ENCODE data around the gene ADAM12. TPM values are rescaled to one million over a fixed set of nuclear protein-coding genes. Genes with fewer than 3 reads are reported as not detected.

Gene ADAM12
- total RNA-seq, 2 donors from 2014 or later: under 0.01 to 0.52 TPM

DNA sequence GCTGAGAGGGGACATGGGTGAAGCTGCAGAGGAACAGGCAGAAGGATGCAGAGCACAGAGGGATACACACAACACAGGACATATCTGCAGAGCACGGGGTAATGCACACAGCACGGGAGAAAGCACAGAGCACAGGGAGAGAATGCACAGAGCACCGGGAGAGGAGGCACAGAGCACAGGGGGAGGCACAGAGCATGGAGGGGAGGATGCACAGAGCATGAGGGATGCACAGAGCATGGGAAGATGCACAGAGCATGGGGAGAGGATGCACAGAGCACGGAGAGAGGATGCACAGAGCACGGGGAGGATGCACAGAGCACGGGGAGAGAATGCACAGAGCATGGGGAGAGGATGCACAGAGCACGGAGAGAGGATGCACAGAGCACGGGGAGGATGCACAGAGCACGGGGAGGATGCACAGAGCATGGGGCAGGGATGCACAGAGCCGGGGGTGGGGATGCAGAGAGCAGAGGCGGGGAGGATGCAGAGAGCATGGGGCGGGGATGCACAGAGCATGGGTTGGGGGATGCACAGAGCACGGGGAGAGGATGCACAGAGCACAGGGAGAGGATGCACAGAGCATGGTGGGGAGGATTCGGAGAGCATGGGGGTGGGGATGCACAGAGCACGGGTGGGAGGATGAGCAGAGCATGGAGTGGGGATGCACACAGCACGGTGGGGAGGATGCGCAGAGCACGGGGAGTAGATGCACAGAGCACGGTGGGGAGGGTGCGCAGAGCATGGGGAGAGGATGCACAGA, 230.0 kb downstream of the ADAM12 start:
- no peak for DNase-seq
- H3K4me1 ChIP-seq: no peaks in the 10 kb centered on the region
- 53% methylated on average over 19 to 20 of the region's 20 CpGs for WGBS, 2 donors
- no peak for ATAC-seq
- H3K9me3 ChIP-seq: no peaks in the 10 kb centered on the region
- H3K4me3 ChIP-seq: no peak overlapping the region
- TF ChIP-seq CTCF (IDR thresholded peaks at IDR 0.05): no peak
- no peak for TF ChIP-seq POLR2A (IDR thresholded peaks at IDR 0.05)
- no peak overlapping the region for H3K27ac ChIP-seq
- no peaks in the 10 kb centered on the region for H3K27me3 ChIP-seq
- intact Hi-C loops (cut with DNase I): no loop called here
- no peaks in the 10 kb centered on the region for H3K36me3 ChIP-seq (replicated peaks in 1 of 2; ENCODE audit: insufficient read depth in 1 of 2, low read depth in 2 of 2)

DNA sequence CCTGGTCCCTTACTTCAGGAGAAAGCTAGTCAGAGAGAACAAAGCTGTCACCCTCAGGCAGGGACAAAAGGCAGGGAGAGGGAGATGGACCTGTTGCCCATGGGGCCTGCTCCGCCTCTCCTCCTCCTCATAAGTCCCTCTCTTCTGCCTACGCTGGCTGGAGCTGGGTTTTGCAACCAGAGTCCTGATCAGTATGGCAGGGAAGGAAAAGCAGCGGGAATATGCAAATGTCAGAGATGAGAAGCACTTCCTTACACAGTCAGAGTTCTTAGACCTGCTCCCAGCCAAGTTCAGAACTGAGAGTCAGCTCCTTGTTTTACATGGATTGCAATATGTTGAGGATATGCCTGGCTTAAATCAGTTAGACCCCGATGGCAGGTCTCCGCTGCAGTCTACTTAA, 231.1 kb downstream of the ADAM12 start:
- no peaks in the 10 kb centered on the region for H3K36me3 ChIP-seq (replicated peaks in 1 of 2; ENCODE audit: insufficient read depth in 1 of 2, low read depth in 2 of 2)
- H3K9me3 ChIP-seq: no peaks in the 10 kb centered on the region
- no peak overlapping the region for H3K27ac ChIP-seq
- DNase-seq (no peak), ATAC-seq (no peak)
- H3K4me3 ChIP-seq: no peak overlapping the region
- H3K4me1 ChIP-seq: no peaks in the 10 kb centered on the region
- 64 to 67% methylated on average over 5 of the region's 5 CpGs for WGBS, 2 donors
- intact Hi-C loops (cut with DNase I): no loop called here
- TF ChIP-seq POLR2A (IDR thresholded peaks at IDR 0.05): no peak
- no peaks in the 10 kb centered on the region for H3K27me3 ChIP-seq

DNA sequence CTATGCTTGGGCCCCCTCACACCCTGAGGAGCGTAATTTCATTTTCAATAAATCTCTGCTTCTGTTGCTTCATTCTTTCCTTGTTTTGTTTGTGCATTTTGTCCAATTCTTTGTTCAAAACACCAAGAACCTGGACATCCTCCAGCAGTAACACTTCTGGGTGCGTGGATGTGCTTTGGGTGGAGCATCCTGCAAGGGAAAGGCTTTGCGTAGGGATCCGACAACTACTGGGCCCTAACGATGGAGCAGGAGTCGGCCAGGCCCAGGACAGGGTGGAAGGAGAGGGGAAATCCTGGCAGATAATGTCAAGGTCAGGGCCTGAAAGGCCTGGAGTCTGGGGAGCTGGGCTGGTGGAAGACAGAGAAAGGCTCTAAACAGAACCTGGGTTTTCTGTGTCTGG, 231.8 kb downstream of the ADAM12 start:
- 70 to 84% methylated on average over 6 of the region's 6 CpGs for WGBS, 2 donors
- Histone ChIP-seq H3K4me1 (no peaks in the 10 kb centered on the region), H3K27me3 (no peaks in the 10 kb centered on the region), H3K9me3 (no peaks in the 10 kb centered on the region), H3K4me3 (no peak overlapping the region), H3K27ac (no peak overlapping the region), H3K36me3 (replicated peaks in 1 of 2; ENCODE audit: insufficient read depth in 1 of 2, low read depth in 2 of 2) (no peaks in the 10 kb centered on the region)
- no peak for DNase-seq
- intact Hi-C loops (cut with DNase I): no loop called here
- TF ChIP-seq POLR2A (IDR thresholded peaks at IDR 0.05): no peak
- TF ChIP-seq CTCF (IDR thresholded peaks at IDR 0.05): no peak
- ATAC-seq: no peak

- no peaks in the 10 kb centered on the region for H3K4me1 ChIP-seq
- ATAC-seq (no peak), DNase-seq (no peak)
- TF ChIP-seq CTCF (IDR thresholded peaks at IDR 0.05) (no peak), POLR2A (IDR thresholded peaks at IDR 0.05) (no peak)
- no peaks in the 10 kb centered on the region for H3K36me3 ChIP-seq (replicated peaks in 1 of 2; ENCODE audit: insufficient read depth in 1 of 2, low read depth in 2 of 2)
- no peak overlapping the region for H3K4me3 ChIP-seq
- intact Hi-C loops (cut with DNase I): no loop called here
- H3K9me3 ChIP-seq: no peaks in the 10 kb centered on the region
- WGBS, 2 donors: 51 to 60% methylated on average over 7 of the region's 7 CpGs
- no peaks in the 10 kb centered on the region for H3K27me3 ChIP-seq
- H3K27ac ChIP-seq: no peak overlapping the region
These were observed 232.3 kb downstream of the ADAM12 start for GRCh38 chr10:126156012-126156411.

GRCh38 chr10:126155528-126155927, 232.7 kb downstream of the ADAM12 start:
- no peaks in the 10 kb centered on the region for H3K36me3 ChIP-seq (replicated peaks in 1 of 2; ENCODE audit: insufficient read depth in 1 of 2, low read depth in 2 of 2)
- no peaks in the 10 kb centered on the region for H3K4me1 ChIP-seq
- no peak for ATAC-seq
- 62 to 68% methylated on average over 3 of the region's 3 CpGs for WGBS, 2 donors
- DNase-seq: no peak
- no peaks in the 10 kb centered on the region for H3K9me3 ChIP-seq
- H3K27me3 ChIP-seq: no peaks in the 10 kb centered on the region
- H3K4me3 ChIP-seq: no peak overlapping the region
- TF ChIP-seq CTCF (IDR thresholded peaks at IDR 0.05) (no peak), POLR2A (IDR thresholded peaks at IDR 0.05) (no peak)
- H3K27ac ChIP-seq: no peak overlapping the region
- intact Hi-C loops (cut with DNase I): no loop called here
